Eye (tissue), 1 donor: ENCODE data around the gene FNDC3A.
"Not testable (repeated sequence)": the region's sequence is repeated elsewhere in the genome, so short reads cannot be mapped to it uniquely, and the experiment has no call there.

Experiments used
- DNase-seq: peaks from one replicate; pipeline ENCODE4 v3.0.0-alpha.2; 2015

The FNDC3A gene

GRCh38 chr13:49097374-49097773, 121.7 kb downstream of the FNDC3A start:
- DNase-seq: no peak

GRCh38 chr13:49098198-49098597, 122.5 kb downstream of the FNDC3A start:
- DNase-seq: peak; percentile 23

GRCh38 chr13:49098771-49099512, 123.2 kb downstream of the FNDC3A start:
- no peak for DNase-seq

- no peak for DNase-seq
These were observed 123.8 kb downstream of the FNDC3A start for GRCh38 chr13:49099513-49099877.

GRCh38 chr13:49100637-49101570, 125.2 kb downstream of the FNDC3A start:
- no peak for DNase-seq

GRCh38 chr13:49108196-49108595, 132.5 kb downstream of the FNDC3A start:
- DNase-seq: no peak

- peak; percentile 96 for DNase-seq
These were observed 134.6 kb downstream of the FNDC3A start for GRCh38 chr13:49110122-49110912.

GRCh38 chr13:49110913-49111170, 135.1 kb downstream of the FNDC3A start:
- peak; percentile 50 for DNase-seq

- DNase-seq: peak; percentile 14
These were observed 137.2 kb downstream of the FNDC3A start for GRCh38 chr13:49112782-49113525.

GRCh38 chr13:49113526-49114286, 138.0 kb downstream of the FNDC3A start:
- DNase-seq: no peak

GRCh38 chr13:49116873-49117272, 141.2 kb downstream of the FNDC3A start:
- no peak for DNase-seq

- DNase-seq: not testable (repeated sequence)
These were observed 142.7 kb downstream of the FNDC3A start for GRCh38 chr13:49118455-49118854.

GRCh38 chr13:49124693-49125304, 149.1 kb downstream of the FNDC3A start:
- no peak for DNase-seq

GRCh38 chr13:49125964-49126524, 150.3 kb downstream of the FNDC3A start:
- DNase-seq: no peak

- no peak for DNase-seq
These were observed 156.8 kb downstream of the FNDC3A start for GRCh38 chr13:49132479-49133002.

- DNase-seq: no peak
These were observed 158.6 kb downstream of the FNDC3A start for GRCh38 chr13:49134305-49134704.

GRCh38 chr13:49137138-49137643, 161.5 kb downstream of the FNDC3A start:
- not testable (repeated sequence) for DNase-seq

- no peak for DNase-seq
These were observed 165.3 kb downstream of the FNDC3A start for GRCh38 chr13:49140910-49141611.

- DNase-seq: no peak
These were observed 171.2 kb downstream of the FNDC3A start for GRCh38 chr13:49146950-49147355.

GRCh38 chr13:49148405-49148804, 172.7 kb downstream of the FNDC3A start:
- DNase-seq: no peak
